ENCODE results near the gene TSSC4. TPM values are rescaled to one million over a fixed set of nuclear protein-coding genes. Genes with fewer than 3 reads are reported as not detected.

TSSC4 gene
- total and polyA plus RNA-seq, 2 of the 13 experiments (the other 11 are each of a cell fraction or from before 2014, with no cell fraction given), result 16.2 to 58.6 TPM

DNA sequence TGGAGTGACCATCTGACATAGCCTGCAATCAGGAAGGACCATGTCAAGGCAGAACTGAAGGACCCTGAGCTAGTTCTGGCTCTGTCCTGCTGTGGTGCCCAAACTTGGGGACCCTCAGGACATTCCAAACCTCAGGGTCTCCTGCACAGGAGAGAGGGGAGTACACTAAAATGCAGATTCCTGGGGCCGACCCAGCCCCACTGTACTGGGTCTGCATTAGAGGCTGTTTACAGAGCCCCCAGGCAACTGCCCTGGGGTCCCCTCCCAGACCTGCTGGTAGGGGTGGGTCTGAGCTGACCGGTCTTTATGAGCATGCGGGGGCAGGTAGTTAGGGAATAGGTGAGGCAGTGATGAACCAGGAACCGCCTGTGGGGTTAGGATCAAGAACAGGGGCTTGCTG, 37.0 kb downstream of the TSSC4 start:
- in situ Hi-C loops (cut with HindIII; ENCODE audit: extremely low pct_ligation_motif_present, low pct_unique_long_range_greater_than_20kb), result no loop called here
- H3K9ac ChIP-seq (ENCODE audit: insufficient read depth, low read depth, low read length), result no peak overlapping the region
- H3K27ac ChIP-seq (ENCODE audit: extremely low read length, insufficient read depth, low read length), result no peak overlapping the region
- no peaks in the 10 kb centered on the region for H3K36me3 ChIP-seq (replicated peaks in 1 of 2; ENCODE audit: control insufficient read depth in 1 of 2, insufficient read depth in 2 of 2, low read length in 2 of 2)
- no peaks in the 10 kb centered on the region for H3K9me3 ChIP-seq (ENCODE audit: low read length)
- ChIA-PET POLR2A (no interaction called here), CTCF (ENCODE audit: low intra/inter-chr PET ratio, low total read pairs) (no interaction called here)
- no peaks in the 10 kb centered on the region for H3K4me1 ChIP-seq (ENCODE audit: insufficient read depth, low read length)
- TF ChIP-seq MTF1 (CRISPR knock-in tag; IDR thresholded peaks at IDR 0.05) (no peak), ZC3H4 (CRISPR knock-in tag; IDR thresholded peaks at IDR 0.05; ENCODE audit: borderline replicate concordance) (no peak), MZF1 (CRISPR knock-in tag; IDR thresholded peaks at IDR 0.05; ENCODE audit: borderline replicate concordance) (no peak), TARDBP (CRISPR knock-in tag; IDR thresholded peaks at IDR 0.05) (no peak), ZFP36 (IDR thresholded peaks at IDR 0.05; ENCODE audit: borderline replicate concordance, low read depth, low read length, partially characterized antibody) (no peak), HOXA9 (CRISPR knock-in tag; IDR thresholded peaks at IDR 0.05; ENCODE audit: borderline replicate concordance) (no peak), U2AF1 (optimal IDR thresholded peaks at IDR 0.05; ENCODE audit: low read depth, low read length) (no peak), REPIN1 (CRISPR knock-in tag; IDR thresholded peaks at IDR 0.05; ENCODE audit: borderline replicate concordance, low read depth) (no peak)
- TF ChIP-seq, protein P1, sequence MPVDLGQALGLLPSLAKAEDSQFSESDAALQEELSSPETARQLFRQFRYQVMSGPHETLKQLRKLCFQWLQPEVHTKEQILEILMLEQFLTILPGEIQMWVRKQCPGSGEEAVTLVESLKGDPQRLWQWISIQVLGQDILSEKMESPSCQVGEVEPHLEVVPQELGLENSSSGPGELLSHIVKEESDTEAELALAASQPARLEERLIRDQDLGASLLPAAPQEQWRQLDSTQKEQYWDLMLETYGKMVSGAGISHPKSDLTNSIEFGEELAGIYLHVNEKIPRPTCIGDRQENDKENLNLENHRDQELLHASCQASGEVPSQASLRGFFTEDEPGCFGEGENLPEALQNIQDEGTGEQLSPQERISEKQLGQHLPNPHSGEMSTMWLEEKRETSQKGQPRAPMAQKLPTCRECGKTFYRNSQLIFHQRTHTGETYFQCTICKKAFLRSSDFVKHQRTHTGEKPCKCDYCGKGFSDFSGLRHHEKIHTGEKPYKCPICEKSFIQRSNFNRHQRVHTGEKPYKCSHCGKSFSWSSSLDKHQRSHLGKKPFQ (CRISPR knock-in tag; IDR thresholded peaks at IDR 0.05; ENCODE audit: insufficient replicate concordance), result no peak
- H3K4me2 ChIP-seq (ENCODE audit: low read depth, low read length), result no peak overlapping the region
- ATAC-seq (no peak), FAIRE-seq (no peak), DNase-seq (ENCODE audit: low spot score) (no peak)
- intact Hi-C loops (cut with micrococcal nuclease; ENCODE audit: unreplicated experiment), result no loop called here
- no peaks in the 10 kb centered on the region for H3K79me2 ChIP-seq (ENCODE audit: insufficient read depth, low read length)
- BruUV-seq (replicated peaks), result no TSS peak
- no peak overlapping the region for H2AFZ ChIP-seq (ENCODE audit: low read length)
- H3K4me3 ChIP-seq (replicated peaks in 1 of 3; ENCODE audit: insufficient read depth in 1 of 3, low read depth in 2 of 3, low read length in 3 of 3), result no peak overlapping the region
- H3K27me3 ChIP-seq (ENCODE audit: control insufficient read depth in 1 of 2, insufficient read depth in 2 of 2, low read length in 2 of 2), result peaks cover 10 to 59% of the 10 kb centered on the region in 2 experiments; a peak in 4 of 5 replicates
- 43% methylated on average over 2 of the region's 4 CpGs for WGBS (ENCODE audit: low lambda C conversion rate)
- no peaks in the 10 kb centered on the region; the same call in 1 of the 2 replicates for H4K20me1 ChIP-seq (ENCODE audit: insufficient read depth, low read length)

Measured in HepG2 (cell line).